C4-2B (cell line): ENCODE data around the gene VPS13A.

Experiments
- H3K27ac ChIP-seq: fragments of 450-650 bp; 2 replicates; pipeline ENCODE4 v1.5.1; 2017
- CTCF ChIP-seq: fragments of 450-650 bp; conservative IDR thresholded peaks from 2 replicates; pipeline ENCODE4 v1.5.1; 2017; ENCODE audit warnings: mild to moderate bottlenecking
- ZFX ChIP-seq: fragments of 450-650 bp; IDR thresholded peaks from 2 replicates; pipeline ENCODE4 v1.6.1; 2017

VPS13A gene

GRCh38 chr9:77293949-77294348 is 116.6 kb downstream of the VPS13A start:
- TF ChIP-seq ZFX (no peak), CTCF (no peak)
- no peak overlapping the region for H3K27ac ChIP-seq

DNA sequence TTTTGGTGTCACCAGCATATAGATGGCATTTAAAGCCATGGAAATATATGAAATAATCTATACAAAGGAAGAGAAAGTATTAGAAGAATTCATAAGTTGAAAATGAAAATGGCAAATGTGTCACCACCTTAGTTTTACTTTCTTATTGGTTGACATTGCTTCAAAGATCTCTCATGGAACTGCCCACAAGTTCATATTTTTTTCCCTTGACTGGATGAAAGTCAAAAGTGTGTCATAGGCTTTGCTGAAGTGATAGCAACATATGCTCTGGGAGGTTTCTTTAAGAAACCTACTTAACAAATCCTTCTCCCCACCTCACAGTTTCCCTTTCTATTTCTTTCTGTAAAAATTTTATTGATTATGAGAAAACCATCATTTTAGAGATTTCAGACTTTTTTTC is 127.2 kb downstream of the VPS13A start:
- TF ChIP-seq CTCF: no peak
- no peak for TF ChIP-seq ZFX
- no peak overlapping the region for H3K27ac ChIP-seq

DNA sequence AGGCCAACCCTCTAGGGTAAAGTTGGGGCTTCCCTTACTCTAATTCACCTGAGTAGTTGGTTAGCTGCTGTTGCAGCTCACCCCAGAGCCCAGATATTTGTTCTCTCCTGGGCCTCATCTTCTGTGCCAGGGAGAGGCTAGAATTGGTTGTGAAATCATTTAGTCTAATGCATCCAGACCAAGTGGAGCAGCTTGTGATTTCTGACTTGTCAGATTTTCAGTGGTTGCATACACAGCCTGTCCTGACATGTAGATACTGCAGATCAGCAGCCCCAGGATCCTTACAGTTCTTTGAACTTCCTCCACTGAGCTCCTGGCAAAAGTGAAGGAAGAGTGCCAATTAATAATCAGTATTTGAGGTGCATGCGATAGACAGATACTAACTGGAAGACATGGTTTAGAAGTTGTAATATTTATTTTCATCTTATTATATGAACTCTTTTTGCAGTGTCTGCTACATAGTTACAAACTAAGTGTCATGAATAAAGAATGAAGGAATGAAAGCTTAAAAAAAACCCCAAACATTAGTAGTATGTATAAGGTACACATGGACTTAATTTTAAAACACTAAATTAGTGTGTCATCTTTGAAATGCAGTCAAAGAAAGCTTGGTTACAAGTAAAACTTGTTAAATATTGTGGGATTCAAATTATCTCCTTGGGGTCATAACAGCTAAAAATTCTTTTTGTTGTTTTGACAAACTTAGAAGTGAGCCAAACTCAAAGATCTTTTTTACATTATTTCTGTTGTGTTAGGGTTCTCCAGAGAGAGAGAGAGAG is 128.5 kb downstream of the VPS13A start:
- TF ChIP-seq ZFX (no peak), CTCF (no peak)
- no peak overlapping the region for H3K27ac ChIP-seq

- H3K27ac ChIP-seq: no peak overlapping the region
Observed at GRCh38 chr9:77307166-77307565, 129.8 kb downstream of the VPS13A start.

GRCh38 chr9:77316058-77316457 is 138.7 kb downstream of the VPS13A start:
- no peak for TF ChIP-seq CTCF
- no peak for TF ChIP-seq ZFX
- no peak overlapping the region for H3K27ac ChIP-seq

More at GRCh38 chr9:77307166-77307565, 129.8 kb downstream of the VPS13A start:
- TF ChIP-seq CTCF: no peak
- TF ChIP-seq ZFX: no peak

DNA sequence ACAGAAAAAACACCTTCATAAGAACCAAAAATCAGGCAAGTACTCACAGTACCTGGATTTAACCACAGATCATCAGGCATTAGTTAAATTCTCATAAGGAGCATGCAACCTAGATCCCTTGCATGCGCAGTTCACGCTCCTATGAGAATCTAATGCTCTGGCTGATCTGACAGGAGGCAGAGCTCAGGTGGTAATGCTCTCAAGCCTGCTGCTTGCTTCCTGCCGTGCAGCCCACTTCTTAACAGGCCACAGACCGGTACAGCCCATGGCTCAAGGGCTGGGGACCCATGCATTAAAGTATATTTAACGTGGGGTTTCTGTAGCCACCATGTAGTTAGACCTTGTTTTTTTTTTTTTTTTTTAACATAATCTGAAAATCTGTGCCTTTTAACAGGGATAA is 147.7 kb downstream of the VPS13A start:
- TF ChIP-seq ZFX: no peak
- no peak for TF ChIP-seq CTCF
- no peak overlapping the region for H3K27ac ChIP-seq

GRCh38 chr9:77328102-77328501 is 150.8 kb downstream of the VPS13A start:
- no peak for TF ChIP-seq ZFX
- no peak for TF ChIP-seq CTCF

More at GRCh38 chr9:77328102-77328501, 150.8 kb downstream of the VPS13A start:
- no peak overlapping the region for H3K27ac ChIP-seq
